ENCODE results near the gene CSNK2A1. TPM values are rescaled to one million over a fixed set of nuclear protein-coding genes. Genes with fewer than 3 reads are reported as not detected.
A peak's percentile ranks its signal among the peaks of the same experiment; 100 is the strongest.
"Not testable (repeated sequence)": the region's sequence is repeated elsewhere in the genome, so short reads cannot be mapped to it uniquely, and the experiment has no call there.

Gene CSNK2A1
- total RNA-seq, 1 donor from 2014 or later = 116 TPM

DNA sequence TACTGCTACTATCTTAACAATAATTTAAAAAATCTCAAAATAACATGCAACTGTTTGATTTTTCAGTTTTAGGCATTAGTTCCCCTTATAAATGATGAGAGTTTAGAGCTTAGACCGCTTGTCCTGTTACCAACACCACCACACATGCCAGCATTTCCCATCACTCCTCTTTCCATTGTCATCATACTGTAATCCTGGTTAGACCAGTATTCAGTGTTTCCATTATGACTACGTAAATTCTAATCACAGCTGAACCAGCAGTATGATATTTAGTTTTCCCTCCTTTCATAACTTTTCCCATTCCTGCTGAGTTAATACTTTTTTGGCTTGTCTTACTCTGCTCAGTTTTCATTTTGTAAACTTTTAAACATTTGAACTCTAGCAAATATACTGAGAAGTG, 69.0 kb downstream of the CSNK2A1 start:
- intact Hi-C loops (cut with micrococcal nuclease) = no loop called here
- ATAC-seq (no peak), DNase-seq (no peak)

DNA sequence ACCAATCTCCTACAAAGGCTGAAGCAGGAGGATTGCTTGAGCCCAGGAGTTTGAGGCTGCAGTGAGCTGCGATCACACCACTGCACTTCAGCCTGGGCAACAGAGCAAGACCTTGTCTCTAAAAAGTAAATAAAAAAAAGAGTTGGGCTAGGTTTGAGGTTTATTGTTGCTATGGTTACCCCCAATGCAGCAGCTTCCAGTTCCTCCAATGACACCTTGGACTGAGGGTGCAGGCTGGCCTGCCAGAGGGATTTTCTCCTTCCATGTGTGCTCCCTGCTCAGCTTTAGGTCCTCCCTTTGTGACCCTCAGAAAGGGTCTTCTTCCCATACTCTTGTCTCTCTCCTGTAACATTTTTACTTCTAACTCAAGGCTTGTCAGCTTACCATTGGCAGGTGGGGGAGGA, 70.7 kb downstream of the CSNK2A1 start:
- intact Hi-C loops (cut with micrococcal nuclease) = no loop called here
- no peak for DNase-seq
- ATAC-seq = no peak

DNA sequence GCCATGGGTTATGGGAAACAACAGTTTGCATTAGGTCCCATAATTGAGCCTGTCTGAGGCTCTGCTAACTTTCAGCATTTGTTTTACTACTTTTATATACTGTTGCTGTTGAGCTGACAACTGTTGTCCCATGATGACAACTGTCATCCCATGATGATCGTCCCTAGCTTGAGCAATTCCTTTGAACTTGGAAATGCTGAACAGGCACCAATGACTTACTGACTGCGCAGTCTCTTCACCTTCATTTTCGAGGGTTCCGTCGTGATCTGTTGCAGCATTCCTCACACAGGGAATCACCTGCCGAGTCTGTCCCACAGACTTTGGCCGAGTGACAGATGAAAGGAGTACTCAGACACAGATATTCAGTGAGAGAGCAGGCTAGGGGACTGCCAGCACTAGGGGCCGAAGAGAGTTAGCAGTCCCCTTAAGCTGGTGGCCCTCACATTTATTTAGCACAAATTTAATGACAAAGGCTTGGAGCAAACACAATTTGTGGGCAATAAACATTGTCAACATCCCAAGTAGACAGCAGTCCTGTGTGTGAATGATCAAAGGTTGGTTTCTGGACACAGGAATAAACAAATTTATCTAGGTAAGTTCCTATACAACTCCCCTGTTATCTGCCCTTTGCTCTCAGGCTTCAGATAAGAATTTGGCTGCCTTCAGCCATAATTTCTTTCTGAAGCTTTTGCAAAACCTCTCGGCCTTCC, 71.3 kb downstream of the CSNK2A1 start:
- intact Hi-C loops (cut with micrococcal nuclease) = no loop called here
- ATAC-seq (no peak), DNase-seq (no peak)

DNA sequence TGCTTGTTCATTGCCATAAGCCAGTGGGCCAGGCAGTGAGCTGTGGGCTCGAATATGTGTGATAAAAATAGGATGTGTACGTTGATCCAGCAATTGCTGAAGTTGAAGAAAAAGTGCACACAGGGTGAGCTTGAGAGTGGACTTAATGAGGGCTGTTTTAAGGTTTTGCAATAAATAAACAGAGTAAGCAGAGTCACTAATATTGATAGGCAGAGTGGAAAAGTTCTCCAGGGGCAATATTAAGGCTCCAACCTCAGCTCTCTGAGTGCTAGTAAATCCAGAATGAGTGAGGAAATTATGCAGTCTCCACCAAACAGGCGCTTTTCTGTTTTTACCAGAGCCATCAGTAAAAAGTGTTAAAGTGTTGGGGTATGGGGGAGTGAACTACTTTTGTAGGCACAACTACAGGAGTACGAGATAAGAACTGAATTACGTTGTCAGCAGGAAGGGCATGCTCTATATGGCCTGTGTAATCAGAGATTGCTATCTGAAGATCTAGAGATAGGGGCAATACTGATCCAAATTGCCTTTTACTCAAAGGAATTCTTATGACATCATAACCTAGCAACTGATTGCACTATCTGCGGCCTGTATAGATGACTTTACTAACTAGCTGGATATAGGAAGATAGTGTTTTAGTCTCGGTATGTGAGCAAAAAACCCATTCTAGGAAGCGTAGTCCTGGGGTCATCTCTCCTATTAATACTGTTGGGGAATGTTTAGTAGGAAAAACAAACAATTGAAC, 73.7 kb downstream of the CSNK2A1 start:
- intact Hi-C loops (cut with micrococcal nuclease) = no loop called here
- DNase-seq (no peak), ATAC-seq (no peak)

DNA sequence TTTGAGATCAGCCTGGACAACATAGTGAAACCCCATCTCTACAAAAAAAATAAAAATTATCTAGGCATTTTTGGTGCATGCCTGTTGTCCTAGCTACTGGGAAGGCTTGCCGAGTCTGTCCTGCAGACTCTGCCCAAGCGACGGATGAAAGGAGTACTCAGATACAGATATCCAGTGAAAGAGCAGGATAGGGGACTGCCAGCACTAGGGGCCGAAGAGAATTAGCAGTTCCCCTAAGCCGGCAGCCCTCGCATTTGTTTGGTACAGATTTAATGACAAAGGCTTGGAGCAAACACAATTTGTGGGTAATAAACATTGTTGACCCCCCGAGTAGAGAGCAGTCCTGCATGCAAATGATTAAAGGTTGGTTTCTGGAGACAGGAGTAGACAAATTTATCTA, 75.8 kb downstream of the CSNK2A1 start:
- DNase-seq (no peak), ATAC-seq (no peak)
- intact Hi-C loops (cut with micrococcal nuclease) = no loop called here

DNA sequence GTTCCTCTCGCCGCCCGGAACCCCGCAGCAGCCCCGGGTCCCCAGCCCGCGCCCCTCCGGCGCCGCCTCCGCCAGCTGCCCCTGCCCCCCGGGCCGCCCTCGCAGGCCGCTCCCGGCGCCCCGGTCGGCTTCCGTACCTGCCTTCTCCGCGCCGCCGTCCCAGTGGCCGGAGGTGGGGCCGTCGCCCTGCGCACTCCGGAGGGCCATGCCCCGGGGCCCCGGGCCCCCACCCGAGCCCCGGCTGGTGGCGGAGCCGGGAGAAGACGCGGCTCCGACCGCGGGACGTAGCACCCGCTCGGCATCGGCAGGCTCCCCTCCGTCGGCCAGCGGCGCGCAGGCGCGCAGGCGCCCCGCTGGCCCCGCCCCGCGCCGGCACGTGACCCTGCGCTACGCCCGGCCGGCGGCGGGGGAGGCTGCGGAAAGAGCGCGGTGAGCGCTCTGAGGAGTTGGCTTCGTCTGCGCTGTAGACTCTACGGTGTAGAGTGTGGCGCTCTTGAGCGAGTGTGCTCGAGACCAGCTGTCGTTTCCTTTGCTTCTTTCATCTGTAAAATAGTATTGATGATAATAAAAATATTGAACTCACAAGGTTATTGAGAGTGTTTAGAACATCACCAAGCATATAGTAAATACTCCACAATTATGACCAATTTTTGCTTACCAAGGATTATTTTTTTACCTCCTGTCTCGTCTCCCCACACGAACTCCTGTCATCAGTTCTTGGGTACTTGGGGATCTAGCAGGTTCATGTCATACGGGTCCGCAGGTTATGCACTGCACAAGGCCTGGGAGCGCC, 81.2 kb downstream of the CSNK2A1 start, which contains the start of gene TBC1D20:
TSS of gene TBC1D20 (minus strand) at position 335 of the 793 bp plus-strand sequence. CDS start at position 207, 128 bp downstream.
- peak; percentile 97 for ATAC-seq
- intact Hi-C loops (cut with micrococcal nuclease) = no loop called here
- DNase-seq = peak; percentile 92

DNA sequence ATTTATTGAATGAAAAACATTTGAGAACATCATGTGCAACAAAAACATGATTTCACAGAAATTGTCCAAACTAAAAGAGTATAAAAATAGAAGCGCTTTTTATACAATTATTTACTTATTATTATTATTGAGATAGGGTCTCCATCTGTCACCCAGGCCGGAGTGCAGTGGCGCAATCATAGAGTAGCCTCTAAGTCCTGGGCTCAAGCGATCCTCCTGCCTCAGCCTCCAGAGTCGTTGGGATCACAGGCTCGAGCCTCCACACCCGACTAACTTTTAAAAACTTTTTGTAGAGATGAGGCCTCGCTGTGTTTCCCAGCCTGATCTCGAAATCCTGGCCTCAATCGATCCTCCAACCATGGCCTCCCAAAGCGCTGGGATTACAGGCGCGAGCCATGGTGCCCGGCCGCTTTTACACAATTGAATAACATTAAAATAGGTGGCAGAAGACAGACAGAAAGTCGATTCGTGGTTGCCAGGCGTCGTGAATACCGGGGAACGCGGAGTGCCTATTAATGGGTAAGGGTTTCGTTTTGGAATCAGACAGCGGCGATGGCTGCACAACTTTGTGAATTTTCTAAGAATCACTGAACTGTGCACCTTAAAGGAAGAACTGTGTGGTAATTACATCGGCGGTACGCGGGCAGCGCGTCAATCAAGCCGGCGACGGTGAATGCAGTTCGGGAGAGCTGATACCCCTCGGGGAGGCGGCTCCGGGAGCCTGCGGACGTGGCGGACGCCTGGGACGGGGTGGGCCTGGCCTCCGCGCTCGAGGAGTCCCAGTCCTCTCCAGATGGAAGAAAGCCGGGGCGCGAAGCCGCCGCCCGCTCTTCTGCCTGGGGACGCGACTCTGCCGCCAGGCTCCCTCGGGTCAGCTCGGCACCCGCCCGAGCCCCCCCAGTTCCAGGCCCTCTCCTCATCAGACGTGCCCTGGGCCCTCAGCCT, 82.1 kb downstream of the CSNK2A1 start:
- DNase-seq (peak; percentile 74), ATAC-seq (peak; percentile 64)
- intact Hi-C loops (cut with micrococcal nuclease) = no loop called here

DNA sequence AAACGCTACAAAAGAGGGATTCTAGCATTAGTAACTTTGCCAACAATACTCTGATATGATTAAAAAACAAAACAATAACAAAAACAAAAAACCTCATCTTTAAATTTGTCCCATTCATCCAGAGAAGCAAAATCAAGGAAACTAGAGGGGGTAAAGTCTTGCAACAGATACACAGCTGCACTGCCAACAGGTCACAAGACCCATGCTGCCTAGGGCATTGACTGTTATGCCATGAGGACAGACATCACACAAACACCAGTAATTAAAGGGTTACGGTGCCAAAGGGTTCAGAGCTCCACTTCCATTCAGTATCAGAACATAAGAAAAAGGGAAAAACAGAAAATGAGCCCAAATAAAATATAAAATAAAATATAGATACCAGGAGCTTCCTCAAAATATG, 82.9 kb downstream of the CSNK2A1 start:
- ATAC-seq (no peak), DNase-seq (no peak)
- intact Hi-C loops (cut with micrococcal nuclease) = no loop called here

DNA sequence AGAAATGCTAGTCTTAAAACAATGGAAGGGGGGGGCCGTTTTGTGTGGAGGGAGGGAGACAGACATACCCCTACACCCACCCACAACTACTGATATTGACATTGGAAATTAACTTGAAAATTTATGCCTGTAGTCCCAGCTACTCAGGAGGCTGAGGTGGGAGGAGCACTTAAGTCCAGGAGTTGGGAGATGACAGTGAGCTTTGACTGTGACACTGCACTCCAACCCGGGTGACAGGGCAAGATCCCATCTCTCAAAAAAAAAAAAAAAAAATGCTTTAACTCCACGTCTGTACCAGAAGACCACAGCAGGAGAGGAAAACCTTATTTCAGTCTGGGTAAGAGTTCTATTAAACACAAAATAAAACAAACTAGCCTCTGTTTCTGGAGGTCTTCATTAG, 83.4 kb downstream of the CSNK2A1 start:
- ATAC-seq = no peak
- intact Hi-C loops (cut with micrococcal nuclease) = no loop called here
- no peak for DNase-seq

DNA sequence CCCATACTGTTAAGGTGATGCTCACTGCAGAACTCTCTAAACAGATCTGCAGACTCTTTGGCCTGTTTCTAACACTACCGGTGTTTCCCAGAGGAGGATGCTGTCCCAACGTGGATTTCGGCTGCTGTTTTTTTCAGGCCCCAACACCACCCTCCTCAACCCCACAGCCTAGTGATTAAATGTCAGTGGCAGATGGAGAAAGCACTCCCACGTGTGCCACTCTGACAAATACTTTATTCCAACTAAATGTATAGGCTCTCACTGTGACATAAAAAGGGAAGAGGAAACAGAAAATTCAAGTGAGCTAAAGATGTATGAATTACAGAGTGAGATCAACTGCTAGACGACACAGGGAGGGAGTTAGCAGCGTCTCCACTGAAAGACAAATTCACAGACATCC, 84.8 kb downstream of the CSNK2A1 start:
- DNase-seq = no peak
- ATAC-seq = no peak
- intact Hi-C loops (cut with micrococcal nuclease) = no loop called here

DNA sequence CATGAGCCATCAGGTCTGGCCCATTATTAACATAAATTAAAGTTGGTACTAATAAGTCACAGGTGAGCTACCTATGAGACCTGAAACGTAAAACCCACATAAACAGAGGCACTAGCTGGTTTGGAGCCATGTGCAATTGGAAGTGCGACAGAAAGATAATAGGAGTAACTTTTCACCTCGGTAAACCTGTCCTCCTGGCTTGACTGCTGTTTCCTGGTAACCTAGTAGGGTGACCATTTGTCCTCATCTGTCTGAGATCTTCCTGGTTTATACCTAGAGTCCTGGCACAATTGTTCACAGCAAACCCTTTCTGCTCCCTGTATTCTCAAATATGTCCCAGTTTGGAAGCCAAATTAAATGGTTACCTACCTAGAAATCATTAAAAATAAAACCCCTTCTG, 88.6 kb downstream of the CSNK2A1 start:
- ATAC-seq (no peak), DNase-seq (no peak)
- intact Hi-C loops (cut with micrococcal nuclease) = no loop called here

DNA sequence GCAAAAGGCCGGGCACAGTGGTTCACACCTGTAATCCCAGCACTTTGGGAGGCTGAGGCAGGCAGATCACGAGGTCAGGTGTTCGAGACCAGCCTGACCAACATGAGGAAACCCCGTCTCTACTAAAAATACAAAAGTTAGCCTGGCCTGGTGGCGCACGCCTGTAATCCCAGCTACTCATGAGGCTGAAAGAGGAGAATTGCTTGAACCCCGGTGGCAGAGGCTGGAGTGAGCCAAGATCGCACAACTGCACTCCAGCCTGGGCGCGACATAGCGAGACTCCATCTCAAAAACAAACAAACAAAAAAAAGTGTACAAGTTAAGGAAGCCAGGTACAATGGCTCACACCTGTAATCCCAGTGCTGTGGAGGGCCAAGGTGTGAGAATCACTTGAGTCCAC, 91.6 kb downstream of the CSNK2A1 start:
- DNase-seq; ATAC-seq; intact Hi-C loops (cut with micrococcal nuclease): not testable (repeated sequence)

DNA sequence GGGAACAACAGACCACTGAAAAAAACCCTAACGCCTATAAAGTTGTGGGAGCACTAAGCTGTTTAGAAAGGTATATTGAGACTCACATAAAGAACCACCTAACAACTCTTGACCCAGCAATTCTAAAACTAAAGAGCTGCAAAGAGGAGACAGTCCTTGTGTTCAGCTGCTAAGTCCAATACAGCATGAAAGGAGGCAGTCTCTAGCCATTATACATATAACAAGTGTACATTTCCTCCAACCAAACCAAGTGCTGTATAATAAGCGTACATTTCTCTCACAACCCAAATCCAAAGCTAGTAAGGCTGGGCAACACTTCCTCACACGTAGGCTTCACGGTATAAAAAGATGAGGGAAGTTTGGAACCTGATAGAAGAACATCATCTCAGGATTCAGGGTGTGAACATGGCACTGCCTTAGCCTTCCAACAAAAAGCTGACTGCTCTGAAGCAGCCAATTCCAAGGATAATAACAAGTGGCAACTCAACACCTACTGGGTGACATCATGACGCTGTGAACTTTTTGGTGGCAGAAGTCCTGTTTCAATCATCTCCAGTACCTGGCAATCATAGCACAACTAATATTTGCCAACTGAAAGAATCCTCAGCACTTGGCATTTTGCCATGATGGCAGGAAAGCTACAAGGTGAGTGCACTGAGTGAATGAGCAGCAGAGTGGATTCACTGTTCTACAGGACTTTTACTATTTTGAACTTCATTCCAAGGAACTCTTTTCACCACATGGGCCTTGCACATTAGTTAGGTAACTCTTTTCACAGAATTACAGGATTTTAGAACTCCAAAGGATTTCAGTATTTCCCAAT, 97.9 kb downstream of the CSNK2A1 start:
- DNase-seq (no peak), ATAC-seq (peak; percentile 64)
- intact Hi-C loops (cut with micrococcal nuclease) = no loop called here

DNA sequence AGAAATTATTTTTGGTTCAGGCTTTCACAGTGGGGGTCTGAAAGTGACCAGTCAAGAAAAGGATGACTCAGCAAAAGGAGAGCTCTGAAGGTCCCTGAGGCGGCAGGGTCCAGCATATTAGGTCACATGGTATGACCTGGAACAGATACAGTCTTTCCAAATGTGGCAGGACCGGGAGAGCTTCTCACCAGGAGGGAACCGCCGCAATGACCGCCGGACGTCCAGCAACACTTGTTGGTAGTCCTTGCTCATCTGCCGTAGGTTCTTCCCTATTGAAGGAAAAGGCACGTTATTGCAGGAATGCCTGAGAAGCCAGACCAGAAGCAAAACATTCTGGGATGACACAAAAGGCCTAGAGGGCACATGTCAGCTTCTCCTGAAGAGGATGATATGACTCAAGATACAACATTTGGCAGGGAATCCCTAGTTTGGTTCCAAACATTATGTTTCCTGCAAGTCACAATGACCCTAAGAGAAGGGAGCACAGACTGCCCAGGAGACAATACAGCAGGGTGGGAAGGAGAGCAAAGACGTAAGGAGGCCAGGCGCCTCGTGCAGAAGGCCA, 98.6 kb downstream of the CSNK2A1 start:
- intact Hi-C loops (cut with micrococcal nuclease) = no loop called here
- peak; percentile 73 for ATAC-seq
- no peak for DNase-seq

DNA sequence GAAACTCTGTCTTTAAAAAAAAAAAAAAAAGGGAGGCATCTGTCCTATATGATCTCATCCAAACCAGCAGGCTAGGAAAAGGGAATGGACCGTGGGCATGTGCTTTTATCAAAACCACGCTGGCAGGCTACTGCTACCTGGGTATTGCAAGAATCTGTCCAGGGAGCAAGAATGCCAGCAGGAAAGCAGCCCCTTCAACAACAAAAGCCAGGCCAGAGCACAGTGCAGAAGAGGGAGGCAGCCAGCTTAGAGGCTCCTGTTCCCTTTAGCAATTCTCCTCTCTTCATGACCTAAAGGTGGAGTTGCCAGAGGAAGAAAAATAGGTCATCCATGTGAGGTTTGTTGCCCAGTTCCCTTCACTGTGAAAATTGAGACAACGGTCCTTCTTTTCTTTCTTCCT, 99.5 kb downstream of the CSNK2A1 start:
- DNase-seq = no peak
- ATAC-seq = peak; percentile 14
- intact Hi-C loops (cut with micrococcal nuclease) = no loop called here

DNA sequence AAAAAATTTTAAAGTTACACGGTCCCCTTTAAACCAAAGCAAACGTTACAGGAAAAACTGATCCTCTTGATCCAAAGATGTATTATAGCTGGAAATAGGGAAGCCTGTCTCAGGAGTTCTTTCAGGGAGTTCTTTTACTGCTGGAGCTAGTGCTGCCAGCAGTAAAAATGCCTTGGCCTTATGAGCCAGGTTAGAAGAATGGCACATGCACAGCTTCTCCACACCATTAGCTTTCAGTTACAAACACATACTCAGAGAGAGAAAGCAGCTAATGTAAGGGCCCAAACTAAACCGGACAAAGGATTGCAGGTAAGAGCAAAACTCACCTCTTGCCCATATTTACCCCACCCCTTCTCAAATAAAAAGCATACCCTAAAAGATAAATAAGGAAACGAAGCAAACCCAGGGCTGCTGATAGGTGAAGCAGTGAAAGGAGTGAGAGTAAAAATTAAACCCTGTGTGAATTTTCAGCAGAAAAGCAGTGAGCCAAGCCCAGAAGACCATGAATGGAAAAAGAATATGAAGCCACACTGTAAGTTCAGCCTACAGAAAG, 100.3 kb downstream of the CSNK2A1 start:
- no peak for DNase-seq
- intact Hi-C loops (cut with micrococcal nuclease) = no loop called here
- no peak for ATAC-seq

DNA sequence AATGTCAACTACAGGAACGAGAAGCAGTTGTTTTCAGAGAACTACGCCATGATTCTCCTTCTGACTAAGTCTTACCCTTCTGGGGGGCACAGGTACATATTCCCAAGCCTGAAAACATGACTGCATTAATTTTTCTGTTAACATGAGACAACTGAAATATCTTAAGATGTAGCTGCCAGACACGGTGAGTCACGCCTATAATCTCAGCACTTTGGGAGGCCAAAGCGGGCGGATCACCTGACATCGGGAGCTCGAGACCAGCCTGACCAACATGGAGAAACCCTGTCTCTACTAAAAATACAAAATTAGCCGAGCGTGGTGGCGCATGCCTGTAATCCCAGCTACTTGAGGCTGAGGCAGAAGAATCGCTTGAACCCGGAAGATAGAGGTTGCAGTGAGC, 103.0 kb downstream of the CSNK2A1 start:
- intact Hi-C loops (cut with micrococcal nuclease) = no loop called here
- no peak for ATAC-seq
- no peak for DNase-seq

DNA sequence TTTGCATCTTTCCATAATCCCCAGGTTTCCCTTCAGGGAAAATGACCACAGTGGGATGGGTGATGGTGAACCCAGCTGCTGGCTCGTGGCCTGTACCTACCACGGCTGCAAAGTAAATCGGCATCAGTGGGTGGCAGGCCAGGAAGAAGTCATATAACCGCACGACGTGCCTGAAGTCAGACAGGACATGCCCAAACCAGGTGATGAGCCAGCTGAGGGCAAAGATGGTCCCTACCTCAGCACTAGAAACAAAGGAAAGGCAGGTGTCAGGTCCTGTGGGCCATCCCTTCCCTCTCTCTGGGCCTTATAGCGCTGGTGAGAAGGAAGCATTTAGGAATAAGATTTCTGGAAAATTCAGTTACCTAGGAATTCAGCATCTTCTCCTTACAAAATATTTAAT, 103.4 kb downstream of the CSNK2A1 start:
- intact Hi-C loops (cut with micrococcal nuclease) = no loop called here
- DNase-seq (no peak), ATAC-seq (no peak)

Measured in left ventricle myocardium superior (tissue), 1 donor.